Upper lobe of right lung (tissue), 1 donor: ENCODE measurements around the gene PRKCA. TPM values are rescaled to one million over a fixed set of nuclear protein-coding genes. Genes with fewer than 3 reads are reported as not detected.

Source experiments
- ATAC-seq: fragments of 200-7000 bp; cut with Tn5 transposase; one replicate; pipeline ENCODE4 v1.9.1; 2020; ENCODE audit warnings: mild to moderate bottlenecking, moderate library complexity
- DNase-seq: peaks from one replicate; pipeline ENCODE4 v3.0.0-alpha.2; 2020
- H3K27ac ChIP-seq: fragments of 200-600 bp; one replicate; pipeline ENCODE4 v1.8.0; 2022
- H3K27me3 ChIP-seq: fragments of 200-600 bp; one replicate; pipeline ENCODE4 v1.8.0; 2022; ENCODE audit warnings: mild to moderate bottlenecking
- H3K36me3 ChIP-seq: fragments of 200-600 bp; one replicate; pipeline ENCODE4 v1.8.0; 2022
- H3K4me1 ChIP-seq: fragments of 200-600 bp; one replicate; pipeline ENCODE4 v1.8.0; 2022
- H3K4me3 ChIP-seq: fragments of 200-600 bp; one replicate; pipeline ENCODE4 v1.8.0; 2022; ENCODE audit warnings: mild to moderate bottlenecking
- H3K9me3 ChIP-seq: fragments of 200-600 bp; one replicate; pipeline ENCODE4 v1.8.0; 2022
- CTCF ChIP-seq: fragments of 200-600 bp; IDR thresholded peaks from one replicate; pipeline ENCODE4 v1.8.0; 2022; ENCODE audit warnings: antibody characterized with exemption
- intact Hi-C: fragments of 100-400 bp; cut with DNase I; formaldehyde crosslinking; loops from one replicate; pipeline ENCODE4 v1.11.0; 2022
- total RNA-seq: library from RNA; stranded (reverse); fragmentation: NEBNext Ultra II Directional; extraction: Animal tissue kit (Norgen Biotek cat#: 25700); gene quantifications from one replicate; pipeline ENCODE4 v1.2.1, GENCODE V29; 2021
- donor health status: DM: no; HTN: yes; CAD: no; lungs with severe emphysema.

PRKCA gene
- total RNA-seq, 1 donor from 2014 or later: 43.4 TPM

DNA sequence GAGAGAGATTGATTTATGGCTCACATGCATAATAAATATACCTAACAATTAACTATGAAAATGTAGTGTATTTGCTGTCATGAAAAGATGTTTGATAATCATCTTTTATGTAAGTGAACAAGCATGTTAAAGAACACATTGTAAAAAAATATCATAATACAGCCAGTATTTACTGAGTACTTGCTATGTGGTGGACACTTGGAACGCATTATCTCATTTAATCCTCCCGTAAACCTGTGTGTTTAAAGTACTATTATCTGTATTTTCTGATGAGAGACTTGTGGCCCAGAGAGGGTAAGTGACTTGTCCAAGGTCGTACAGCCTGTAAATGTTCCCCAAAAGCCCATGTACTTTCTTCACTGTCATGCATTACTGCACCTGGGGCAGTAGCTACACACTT is 70.7 kb downstream of the PRKCA start:
- Histone ChIP-seq H3K27ac (no peak overlapping the region), H3K36me3 (no peaks in the 10 kb centered on the region), H3K27me3 (no peaks in the 10 kb centered on the region), H3K4me1 (no peaks in the 10 kb centered on the region), H3K4me3 (no peak overlapping the region), H3K9me3 (no peaks in the 10 kb centered on the region)
- TF ChIP-seq CTCF: no peak
- ATAC-seq (no peak), DNase-seq (no peak)
- intact Hi-C loops: no loop called here

- no peak for TF ChIP-seq CTCF
- ATAC-seq (peak; percentile 78), DNase-seq (no peak)
- intact Hi-C loops: no loop called here
- Histone ChIP-seq H3K4me3 (no peak overlapping the region), H3K4me1 (no peaks in the 10 kb centered on the region), H3K27ac (no peak overlapping the region), H3K36me3 (no peaks in the 10 kb centered on the region), H3K27me3 (no peaks in the 10 kb centered on the region), H3K9me3 (no peaks in the 10 kb centered on the region)
Observed at GRCh38 chr17:66373944-66374817, 71.8 kb downstream of the PRKCA start.

DNA sequence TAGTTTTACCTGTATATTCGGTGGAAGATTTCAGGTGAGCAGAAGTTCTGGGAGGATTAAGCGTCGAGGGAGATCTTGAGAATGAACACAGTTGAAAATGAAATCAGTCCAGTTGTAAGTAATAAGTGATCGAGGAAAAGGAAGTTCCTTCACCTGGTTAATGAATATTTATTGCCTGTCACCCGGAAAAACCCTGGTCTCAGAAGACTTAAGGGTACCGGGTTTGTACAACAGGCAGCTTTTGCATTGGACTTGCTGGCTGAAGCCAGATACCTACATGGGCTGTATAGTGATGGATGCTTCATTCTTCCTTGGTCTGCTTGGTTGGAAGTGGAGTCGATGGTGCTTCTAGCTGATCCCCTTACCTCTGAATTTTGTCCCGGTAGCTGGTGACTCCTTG is 72.7 kb downstream of the PRKCA start:
- Histone ChIP-seq H3K9me3 (no peaks in the 10 kb centered on the region), H3K36me3 (no peaks in the 10 kb centered on the region), H3K4me3 (no peak overlapping the region), H3K4me1 (peaks cover 6% of the 10 kb centered on the region), H3K27me3 (no peaks in the 10 kb centered on the region), H3K27ac (no peak overlapping the region)
- no peak for TF ChIP-seq CTCF
- intact Hi-C loops: no loop called here
- ATAC-seq: no peak
- no peak for DNase-seq

DNA sequence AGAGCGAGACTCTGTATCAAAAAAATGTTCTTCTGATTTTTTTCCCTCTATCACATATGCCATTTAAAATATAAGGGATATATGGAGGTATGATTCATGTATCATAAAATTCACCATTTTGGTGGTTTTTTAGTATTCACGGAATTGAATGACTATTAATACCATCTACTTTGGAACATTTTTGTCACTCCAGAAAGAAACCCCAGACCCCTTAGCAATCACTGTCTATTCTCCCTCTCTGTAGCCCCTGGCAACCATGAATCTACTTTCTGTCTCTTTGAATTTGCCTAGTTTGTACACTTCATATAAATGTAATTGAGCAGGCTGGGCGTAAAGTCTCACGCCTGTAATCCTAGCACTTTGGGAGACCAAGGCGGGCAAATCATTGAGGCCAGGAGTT is 75.9 kb downstream of the PRKCA start:
- intact Hi-C loops: no loop called here
- Histone ChIP-seq H3K4me3 (no peak overlapping the region), H3K36me3 (no peaks in the 10 kb centered on the region), H3K27me3 (no peaks in the 10 kb centered on the region), H3K9me3 (no peaks in the 10 kb centered on the region), H3K4me1 (peaks cover 6% of the 10 kb centered on the region), H3K27ac (no peak overlapping the region)
- no peak for TF ChIP-seq CTCF
- ATAC-seq: no peak
- no peak for DNase-seq

GRCh38 chr17:66379544-66379943 is 77.1 kb downstream of the PRKCA start:
- Histone ChIP-seq H3K4me3 (no peak overlapping the region), H3K4me1 (peaks cover 6% of the 10 kb centered on the region), H3K27ac (no peak overlapping the region), H3K27me3 (no peaks in the 10 kb centered on the region), H3K9me3 (no peaks in the 10 kb centered on the region), H3K36me3 (no peaks in the 10 kb centered on the region)
- DNase-seq: no peak
- intact Hi-C loops: no loop called here
- no peak for ATAC-seq
- no peak for TF ChIP-seq CTCF
